Transverse colon (tissue), 4 donors: ENCODE measurements around the gene OLFM2. TPM values are rescaled to one million over a fixed set of nuclear protein-coding genes. Genes with fewer than 3 reads are reported as not detected.

ENCODE experiments used
- DNase-seq: peaks from one replicate; pipeline ENCODE4 v3.0.0-alpha.2; 2019
- H3K27ac ChIP-seq, 4 donors: fragments of 200-600 bp; sonication (generic); 2 replicates each; pipeline ENCODE4 v1.5.1; 2016 to 2018; ENCODE audit warnings: inconsistent platforms in 4 of 4
- H3K27me3 ChIP-seq: fragments of 200-600 bp; sonication (generic); 2 replicates; pipeline ENCODE4 v1.5.1; 2017; ENCODE audit warnings: inconsistent platforms
- H3K36me3 ChIP-seq, 4 donors: fragments of 200-600 bp; sonication (generic); 2 replicates each; pipeline ENCODE4 v1.5.1; 2017 to 2019; ENCODE audit warnings: inconsistent platforms in 4 of 4
- H3K4me1 ChIP-seq, 4 donors: fragments of 200-600 bp; sonication (generic); 2 replicates each; pipeline ENCODE4 v1.5.1; 2017 to 2020; ENCODE audit warnings: inconsistent platforms in 4 of 4
- H3K4me3 ChIP-seq, 4 donors: fragments of 200-600 bp; sonication (generic); 1 replicate in 1 of 4; 2 replicates in 3 of 4; pipeline versions ENCODE4 v1.5.1 to v1.6.1; 2017 to 2019; ENCODE audit warnings: inconsistent platforms in 4 of 4
- H3K9me3 ChIP-seq, 2 donors: fragments of 200-600 bp; sonication (generic); 2 replicates each; pipeline ENCODE4 v1.5.1; 2017 to 2019; ENCODE audit warnings: inconsistent platforms in 2 of 2
- EP300 ChIP-seq: sonication (generic); formaldehyde crosslinking; IDR thresholded peaks from one replicate; pipeline ENCODE4 v1.6.1; 2017; ENCODE audit warnings: antibody characterized with exemption, low read depth
- POLR2A ChIP-seq: fragments of 450-650 bp; IDR thresholded peaks from one replicate; pipeline ENCODE4 v1.6.1; 2016; ENCODE audit warnings: antibody characterized with exemption, mild to moderate bottlenecking, moderate library complexity
- POLR2AphosphoS5 ChIP-seq, 3 donors: sonication (generic); formaldehyde crosslinking; IDR thresholded peaks; one replicate each; pipeline ENCODE4 v1.6.1; 2016; ENCODE audit warnings: antibody characterized with exemption in 3 of 3
- WGBS, 2 donors: methylation state at CpG; one replicate each; pipeline ENCODE4 v1.1.5; 2018; ENCODE audit warnings: low coverage in 1 of 2; 5-methylcytosine and 5-hydroxymethylcytosine counted together
- in situ Hi-C, 4 donors: fragments of 200-750 bp; cut with MboI; loops; one replicate each; pipeline versions ENCODE4 v1.15.0 to v1.15.1; 2017; ENCODE audit warnings: low sequenced_read_pairs in 3 of 4, low pct_ligation_motif_present in 1 of 4, low pct_unique_long_range_greater_than_20kb in 1 of 4
- intact Hi-C: fragments of 100-400 bp; cut with DNase I; formaldehyde crosslinking; loops from one replicate; pipeline ENCODE4 v1.15.1; 2023; ENCODE audit warnings: low total_unique reads
- total RNA-seq, 4 donors: library from RNA; depleted of rRNA; stranded (reverse); fragments of >200 nt; gene quantifications; one replicate each; pipeline ENCODE4 v1.1.0, GENCODE V29; 2016
- TF ChIP-seq, protein P1 (sequence below), 5 experiments: fragments of 200-600 bp in 3 of 5; fragments of 450-650 bp in 2 of 5; sonication (generic) in 3 of 5; IDR thresholded peaks; 1 replicate in 2 of 5; 2 replicates in 3 of 5; pipeline ENCODE4 v1.5.1; 2016 to 2017; ENCODE audit warnings: antibody characterized with exemption in 5 of 5, inconsistent platforms in 3 of 5, mild to moderate bottlenecking in 2 of 5, moderate library complexity in 1 of 5

OLFM2 gene
- 1 to 10 TPM in 2 of 4 donors, not detected in 2; 2.0 to 2.7 TPM for total RNA-seq

- in situ Hi-C loops, result loop anchor here (10.0 to 25.0 kb wide), 2 partner anchors 88 to 451 kb away; partner anchors contain the start of gene TYK2 (in 3 of the 4)
- intact Hi-C loops, result no loop called here
- TF ChIP-seq, protein P1, sequence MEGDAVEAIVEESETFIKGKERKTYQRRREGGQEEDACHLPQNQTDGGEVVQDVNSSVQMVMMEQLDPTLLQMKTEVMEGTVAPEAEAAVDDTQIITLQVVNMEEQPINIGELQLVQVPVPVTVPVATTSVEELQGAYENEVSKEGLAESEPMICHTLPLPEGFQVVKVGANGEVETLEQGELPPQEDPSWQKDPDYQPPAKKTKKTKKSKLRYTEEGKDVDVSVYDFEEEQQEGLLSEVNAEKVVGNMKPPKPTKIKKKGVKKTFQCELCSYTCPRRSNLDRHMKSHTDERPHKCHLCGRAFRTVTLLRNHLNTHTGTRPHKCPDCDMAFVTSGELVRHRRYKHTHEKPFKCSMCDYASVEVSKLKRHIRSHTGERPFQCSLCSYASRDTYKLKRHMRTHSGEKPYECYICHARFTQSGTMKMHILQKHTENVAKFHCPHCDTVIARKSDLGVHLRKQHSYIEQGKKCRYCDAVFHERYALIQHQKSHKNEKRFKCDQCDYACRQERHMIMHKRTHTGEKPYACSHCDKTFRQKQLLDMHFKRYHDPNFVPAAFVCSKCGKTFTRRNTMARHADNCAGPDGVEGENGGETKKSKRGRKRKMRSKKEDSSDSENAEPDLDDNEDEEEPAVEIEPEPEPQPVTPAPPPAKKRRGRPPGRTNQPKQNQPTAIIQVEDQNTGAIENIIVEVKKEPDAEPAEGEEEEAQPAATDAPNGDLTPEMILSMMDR (IDR thresholded peaks at IDR 0.05), result no peak
- TF ChIP-seq POLR2A (no peak), EP300 (no peak), POLR2AphosphoS5 (IDR thresholded peaks at IDR 0.05) (no peak)
- DNase-seq, result no peak
- no peaks in the 10 kb centered on the region for H3K9me3 ChIP-seq
- H3K4me1 ChIP-seq, result peaks cover 0 to 20% (median 10%) of the 10 kb centered on the region in 4 donors
- peak within 1 kb of the TSS in 2 of 4 donors; percentile 25 to 49 for H3K4me3 ChIP-seq
- no peaks in the 10 kb centered on the region for H3K36me3 ChIP-seq
- H3K27ac ChIP-seq, result no peak within 1 kb of the TSS
- peaks cover 57% of the 10 kb centered on the region for H3K27me3 ChIP-seq
- WGBS, 2 donors, result 2 to 13% methylated on average over 1 to 14 of the region's 62 CpGs
Measured at GRCh38 chr19:9936326-9937000, at the start of gene OLFM2. Gene OLFM2 (minus strand): TSS chr19:9936515. CDS start chr19:9936366, 149 bp downstream.

DNA sequence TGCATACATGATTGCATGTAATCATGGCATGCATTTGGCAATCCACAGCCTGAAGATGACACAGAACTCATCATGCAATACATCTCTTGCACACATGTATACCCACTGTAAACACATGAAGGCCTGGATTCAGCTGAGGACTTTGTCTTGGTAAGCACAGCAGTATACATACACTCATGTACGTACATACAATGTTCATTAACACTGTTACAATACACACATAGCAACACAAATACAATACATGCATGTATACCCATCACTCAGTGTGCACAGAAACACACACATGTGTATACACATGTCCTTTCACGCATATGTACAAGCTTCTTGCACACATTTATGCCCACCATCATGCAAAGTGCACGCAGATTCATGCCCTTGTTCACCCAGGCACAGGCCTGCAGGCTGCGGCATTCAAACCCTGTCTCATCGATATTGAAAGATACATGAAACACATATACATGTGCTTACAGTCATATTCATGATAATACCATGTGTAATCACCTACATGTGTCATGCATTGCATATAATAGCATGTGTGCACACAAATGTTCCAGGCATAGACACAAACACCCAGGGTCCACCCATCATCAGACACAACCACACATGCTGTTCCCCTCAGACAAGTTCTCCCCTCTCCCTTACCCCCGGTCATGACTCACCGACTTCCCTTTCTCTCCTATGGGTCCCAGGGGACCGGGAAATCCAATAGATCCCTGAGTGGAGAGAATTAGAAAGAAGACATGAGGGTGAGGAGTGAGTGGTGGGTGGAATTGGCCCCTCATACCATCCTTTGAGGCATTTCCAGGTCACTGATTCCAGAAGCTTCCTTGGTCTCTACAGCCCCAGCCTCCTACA lies 45.3 kb upstream of the OLFM2 start:
- no peak overlapping the region for H3K4me3 ChIP-seq

GRCh38 chr19:9972103-9972502 lies 35.8 kb upstream of the OLFM2 start:
- TF ChIP-seq, protein P1 (IDR thresholded peaks at IDR 0.05), result no peak
- TF ChIP-seq EP300 (no peak), POLR2AphosphoS5 (IDR thresholded peaks at IDR 0.05) (no peak), POLR2A (no peak)
- Histone ChIP-seq H3K4me3 (no peak overlapping the region), H3K36me3 (no peaks in the 10 kb centered on the region), H3K4me1 (no peaks in the 10 kb centered on the region), H3K27ac (no peak overlapping the region), H3K27me3 (peaks cover under 1% of the 10 kb centered on the region), H3K9me3 (no peaks in the 10 kb centered on the region)
- DNase-seq, result no peak
- intact Hi-C loops, result no loop called here
- in situ Hi-C loops, result no loop called here
- WGBS, 2 donors, result 87% methylated on average over 6 of the region's 6 CpGs

More for the DNA sequence above, 45.3 kb upstream of the OLFM2 start:
- Histone ChIP-seq H3K4me1 (no peaks in the 10 kb centered on the region), H3K27me3 (no peaks in the 10 kb centered on the region), H3K9me3 (no peaks in the 10 kb centered on the region), H3K36me3 (no peaks in the 10 kb centered on the region), H3K27ac (no peak overlapping the region)
- WGBS, 2 donors, result 77 to 90% methylated on average over 7 to 8 of the region's 8 CpGs
- DNase-seq, result no peak
- TF ChIP-seq POLR2A (no peak), EP300 (no peak), POLR2AphosphoS5 (IDR thresholded peaks at IDR 0.05) (no peak)
- TF ChIP-seq, protein P1 (IDR thresholded peaks at IDR 0.05), result no peak
- intact Hi-C loops, result no loop called here
- in situ Hi-C loops, result no loop called here

GRCh38 chr19:9971166-9971897 lies 35.0 kb upstream of the OLFM2 start:
- Histone ChIP-seq H3K27ac (no peak overlapping the region), H3K36me3 (no peaks in the 10 kb centered on the region), H3K27me3 (peaks cover 7% of the 10 kb centered on the region), H3K4me3 (no peak overlapping the region), H3K4me1 (no peaks in the 10 kb centered on the region), H3K9me3 (no peaks in the 10 kb centered on the region)
- intact Hi-C loops (no loop called here), in situ Hi-C loops (no loop called here)
- WGBS, 2 donors, result 67 to 71% methylated on average over 13 to 15 of the region's 15 CpGs
- TF ChIP-seq POLR2A, result no peak
- no peak for TF ChIP-seq POLR2AphosphoS5 (IDR thresholded peaks at IDR 0.05)
- TF ChIP-seq, protein P1 (IDR thresholded peaks at IDR 0.05), result no peak
- no peak for TF ChIP-seq EP300
- DNase-seq, result no peak
